Neural crest cell (in vitro differentiated cells): ENCODE data around the gene CAPNS2. TPM values are rescaled to one million over a fixed set of nuclear protein-coding genes. Genes with fewer than 3 reads are reported as not detected.

ENCODE experiments used
- DNase-seq: peaks from one replicate; pipeline ENCODE4 v3.0.0; 2021; ENCODE audit warnings: low read depth, mixed read lengths, low spot score
- H3K27ac Mint-ChIP-seq: one replicate; pipeline ENCODE4 v1.8.0; 2021; ENCODE audit warnings: mild to moderate bottlenecking, mixed read lengths; ENCODE audit not compliant: unreplicated experiment
- H3K27me3 Mint-ChIP-seq: 2 replicates; pipeline ENCODE4 v1.8.0; 2021; ENCODE audit warnings: low read depth, mild to moderate bottlenecking, mixed read lengths
- H3K36me3 Mint-ChIP-seq: 2 replicates; pipeline ENCODE4 v1.8.0; 2021; ENCODE audit warnings: low read depth, mild to moderate bottlenecking, mixed read lengths
- H3K4me1 Mint-ChIP-seq: 2 replicates; pipeline ENCODE4 v1.8.0; 2021; ENCODE audit warnings: mixed read lengths
- H3K4me3 Mint-ChIP-seq: one replicate; pipeline ENCODE4 v1.8.0; 2021; ENCODE audit warnings: mild to moderate bottlenecking, mixed read lengths
- H3K9me3 Mint-ChIP-seq: 2 replicates; pipeline ENCODE4 v1.8.0; 2021; ENCODE audit warnings: mixed read lengths
- CTCF ChIP-seq: fragments of 200-600 bp; sonication (generic); conservative IDR thresholded peaks from 2 replicates; pipeline ENCODE4 v1.5.0; 2021; ENCODE audit warnings: antibody characterized with exemption, mild to moderate bottlenecking
- total RNA-seq: library from RNA; stranded (reverse); gene quantifications from 2 replicates; pipeline ENCODE4 v1.2.1, GENCODE V29; 2021

Gene CAPNS2
- total RNA-seq, 1 donor from 2014 or later: 0.23 TPM

- no peak overlapping the region for H3K27ac Mint-ChIP-seq
- TF ChIP-seq CTCF: no peak
- H3K27me3 Mint-ChIP-seq: no peaks in the 10 kb centered on the region
- no peaks in the 10 kb centered on the region for H3K4me1 Mint-ChIP-seq
- no peak overlapping the region for H3K4me3 Mint-ChIP-seq
- H3K36me3 Mint-ChIP-seq: no peaks in the 10 kb centered on the region
- DNase-seq: no peak
- H3K9me3 Mint-ChIP-seq: no peaks in the 10 kb centered on the region
Measured at GRCh38 chr16:55530316-55530856, 36.1 kb upstream of the CAPNS2 start.

- no peak overlapping the region for H3K4me3 Mint-ChIP-seq
- H3K27ac Mint-ChIP-seq: no peak overlapping the region
- no peak for TF ChIP-seq CTCF
- H3K9me3 Mint-ChIP-seq: no peaks in the 10 kb centered on the region
- H3K36me3 Mint-ChIP-seq: no peaks in the 10 kb centered on the region
- no peaks in the 10 kb centered on the region for H3K27me3 Mint-ChIP-seq
- H3K4me1 Mint-ChIP-seq: no peaks in the 10 kb centered on the region
- DNase-seq: no peak
Measured at GRCh38 chr16:55532227-55532626, 34.3 kb upstream of the CAPNS2 start.

- H3K27ac Mint-ChIP-seq: no peak overlapping the region
- H3K9me3 Mint-ChIP-seq: no peaks in the 10 kb centered on the region
- no peak overlapping the region for H3K4me3 Mint-ChIP-seq
- no peak for TF ChIP-seq CTCF
- no peaks in the 10 kb centered on the region for H3K36me3 Mint-ChIP-seq
- no peaks in the 10 kb centered on the region for H3K27me3 Mint-ChIP-seq
- no peak for DNase-seq
- H3K4me1 Mint-ChIP-seq: peaks cover 6% of the 10 kb centered on the region
Measured at GRCh38 chr16:55534756-55535155, 31.7 kb upstream of the CAPNS2 start.

GRCh38 chr16:55539049-55539448, 27.4 kb upstream of the CAPNS2 start:
- Mint-ChIP-seq H3K4me3 (peak overlapping the region; percentile 4), H3K27ac (peak overlapping the region; percentile 63), H3K9me3 (no peaks in the 10 kb centered on the region), H3K4me1 (peaks cover 10% of the 10 kb centered on the region), H3K27me3 (no peaks in the 10 kb centered on the region), H3K36me3 (no peaks in the 10 kb centered on the region)
- no peak for DNase-seq
- no peak for TF ChIP-seq CTCF

GRCh38 chr16:55539488-55539887, 27.0 kb upstream of the CAPNS2 start:
- no peak for TF ChIP-seq CTCF
- peaks cover 10% of the 10 kb centered on the region for H3K4me1 Mint-ChIP-seq
- no peaks in the 10 kb centered on the region for H3K9me3 Mint-ChIP-seq
- no peaks in the 10 kb centered on the region for H3K36me3 Mint-ChIP-seq
- no peak overlapping the region for H3K4me3 Mint-ChIP-seq
- H3K27ac Mint-ChIP-seq: no peak overlapping the region
- H3K27me3 Mint-ChIP-seq: no peaks in the 10 kb centered on the region
- DNase-seq: no peak

GRCh38 chr16:55540221-55540620, 26.3 kb upstream of the CAPNS2 start:
- Mint-ChIP-seq H3K36me3 (no peaks in the 10 kb centered on the region), H3K4me1 (peaks cover 10% of the 10 kb centered on the region), H3K4me3 (no peak overlapping the region), H3K9me3 (no peaks in the 10 kb centered on the region), H3K27ac (no peak overlapping the region), H3K27me3 (no peaks in the 10 kb centered on the region)
- TF ChIP-seq CTCF: no peak
- no peak for DNase-seq
